ENCODE results near the gene OVCA2. TPM values are rescaled to one million over a fixed set of nuclear protein-coding genes. Genes with fewer than 3 reads are reported as not detected.

Gene OVCA2
- total RNA-seq, 4 donors from 2014 or later = 19.6 to 40.3 (median 36.5) TPM

DNA sequence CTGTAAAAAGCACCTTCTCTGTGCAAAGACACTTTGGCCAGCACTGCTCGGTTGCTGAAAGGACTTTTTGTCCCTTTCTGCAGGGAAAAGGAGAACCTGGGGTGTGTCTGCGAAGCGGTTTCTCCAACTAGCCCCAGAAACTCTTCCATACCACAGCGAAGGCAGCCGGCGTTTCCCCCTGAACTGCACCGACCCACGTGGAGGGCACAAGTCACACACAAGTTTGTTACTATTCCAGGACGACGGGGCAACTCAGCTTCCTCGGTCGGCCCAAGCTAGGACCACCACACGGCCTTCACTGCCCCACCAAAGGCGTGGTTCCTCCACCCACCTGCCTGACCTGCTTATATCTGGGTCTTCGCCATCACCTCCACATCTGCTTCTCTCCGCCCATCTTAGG lies 18.6 kb upstream of the OVCA2 start:
- H3K4me3 ChIP-seq = peak overlapping the region in 1 of 2 donors; percentile 61
- H3K36me3 ChIP-seq = no peaks in the 10 kb centered on the region
- H3K27me3 ChIP-seq = peaks cover 69% of the 10 kb centered on the region
- H3K4me1 ChIP-seq = peaks cover 0 to 35% (median 23%) of the 10 kb centered on the region in 3 donors
- TF ChIP-seq, protein P1, sequence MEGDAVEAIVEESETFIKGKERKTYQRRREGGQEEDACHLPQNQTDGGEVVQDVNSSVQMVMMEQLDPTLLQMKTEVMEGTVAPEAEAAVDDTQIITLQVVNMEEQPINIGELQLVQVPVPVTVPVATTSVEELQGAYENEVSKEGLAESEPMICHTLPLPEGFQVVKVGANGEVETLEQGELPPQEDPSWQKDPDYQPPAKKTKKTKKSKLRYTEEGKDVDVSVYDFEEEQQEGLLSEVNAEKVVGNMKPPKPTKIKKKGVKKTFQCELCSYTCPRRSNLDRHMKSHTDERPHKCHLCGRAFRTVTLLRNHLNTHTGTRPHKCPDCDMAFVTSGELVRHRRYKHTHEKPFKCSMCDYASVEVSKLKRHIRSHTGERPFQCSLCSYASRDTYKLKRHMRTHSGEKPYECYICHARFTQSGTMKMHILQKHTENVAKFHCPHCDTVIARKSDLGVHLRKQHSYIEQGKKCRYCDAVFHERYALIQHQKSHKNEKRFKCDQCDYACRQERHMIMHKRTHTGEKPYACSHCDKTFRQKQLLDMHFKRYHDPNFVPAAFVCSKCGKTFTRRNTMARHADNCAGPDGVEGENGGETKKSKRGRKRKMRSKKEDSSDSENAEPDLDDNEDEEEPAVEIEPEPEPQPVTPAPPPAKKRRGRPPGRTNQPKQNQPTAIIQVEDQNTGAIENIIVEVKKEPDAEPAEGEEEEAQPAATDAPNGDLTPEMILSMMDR (IDR thresholded peaks at IDR 0.05) = no peak
- TF ChIP-seq POLR2A (IDR thresholded peaks at IDR 0.05) = no peak
- no peak for TF ChIP-seq POLR2AphosphoS5 (IDR thresholded peaks at IDR 0.05)
- TF ChIP-seq EP300 (IDR thresholded peaks at IDR 0.05) = no peak
- ATAC-seq = peak; percentile 1
- no peak overlapping the region for H3K27ac ChIP-seq
- WGBS, 2 donors (ENCODE audit: low coverage in 1 of 2) = 63 to 72% methylated on average over 7 to 11 of the region's 16 CpGs
- no peaks in the 10 kb centered on the region for H3K9me3 ChIP-seq

DNA sequence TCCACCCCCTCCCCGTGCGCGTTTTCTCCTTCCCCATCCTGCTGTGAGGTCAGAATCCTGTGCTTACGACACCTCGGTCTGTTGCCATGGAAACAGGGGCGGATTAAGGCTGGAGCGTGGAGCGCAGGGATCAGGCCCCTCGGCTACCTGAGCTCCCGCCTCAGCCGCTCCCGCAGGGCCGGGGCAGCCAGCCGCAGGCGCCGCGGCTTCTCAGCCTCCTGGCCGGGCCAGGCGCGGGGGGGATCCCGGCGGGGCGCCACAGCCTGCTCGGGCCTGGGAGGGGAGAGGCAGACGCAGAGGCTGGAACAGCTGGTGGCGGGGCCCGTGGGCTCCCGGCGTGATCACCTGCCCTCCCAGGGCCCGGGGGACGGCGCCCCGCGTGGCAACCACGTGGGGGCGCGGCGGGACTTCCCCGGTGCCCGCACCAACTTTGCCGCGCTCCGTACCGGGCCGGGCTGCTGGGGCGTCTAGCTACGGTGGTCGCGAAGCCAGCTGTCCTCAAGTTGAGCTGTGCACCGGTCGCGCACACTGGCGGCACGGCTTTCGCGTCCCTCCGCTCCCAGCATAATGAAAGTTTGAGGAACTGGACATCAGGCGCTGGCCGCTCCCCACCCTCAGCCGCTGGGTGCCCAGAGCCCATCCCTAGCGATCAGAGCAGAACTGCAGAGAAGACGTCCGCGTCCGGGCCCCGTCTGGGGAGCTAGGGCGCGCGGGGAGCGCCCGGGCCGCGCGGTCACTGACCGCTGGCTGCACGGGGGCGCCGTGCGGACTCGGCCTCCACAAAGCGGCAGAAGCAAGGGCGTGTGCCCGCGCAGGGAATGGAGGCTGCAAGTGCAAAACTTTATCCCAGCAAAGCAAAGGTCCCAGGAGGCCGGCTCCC lies 17.9 kb upstream of the OVCA2 start:
- Histone ChIP-seq H3K36me3 (no peaks in the 10 kb centered on the region), H3K4me1 (peaks cover 0 to 35% (median 23%) of the 10 kb centered on the region in 3 donors), H3K9me3 (no peaks in the 10 kb centered on the region), H3K4me3 (peak overlapping the region; percentile 27 to 61), H3K27me3 (peaks cover 70% of the 10 kb centered on the region), H3K27ac (peak overlapping the region in 1 of 4 donors; percentile 33)
- peak; percentile 48 for ATAC-seq
- WGBS, 2 donors (ENCODE audit: low coverage in 1 of 2) = 20% methylated on average over 1 of the region's 85 CpGs; no CpG with 5 or more reads in 1 of the 2 donors
- TF ChIP-seq POLR2AphosphoS5 (IDR thresholded peaks at IDR 0.05) (no peak), EP300 (IDR thresholded peaks at IDR 0.05) (no peak)
- TF ChIP-seq, protein P1 (IDR thresholded peaks at IDR 0.05) = peak in 1 of 4 experiments; percentile 7

DNA sequence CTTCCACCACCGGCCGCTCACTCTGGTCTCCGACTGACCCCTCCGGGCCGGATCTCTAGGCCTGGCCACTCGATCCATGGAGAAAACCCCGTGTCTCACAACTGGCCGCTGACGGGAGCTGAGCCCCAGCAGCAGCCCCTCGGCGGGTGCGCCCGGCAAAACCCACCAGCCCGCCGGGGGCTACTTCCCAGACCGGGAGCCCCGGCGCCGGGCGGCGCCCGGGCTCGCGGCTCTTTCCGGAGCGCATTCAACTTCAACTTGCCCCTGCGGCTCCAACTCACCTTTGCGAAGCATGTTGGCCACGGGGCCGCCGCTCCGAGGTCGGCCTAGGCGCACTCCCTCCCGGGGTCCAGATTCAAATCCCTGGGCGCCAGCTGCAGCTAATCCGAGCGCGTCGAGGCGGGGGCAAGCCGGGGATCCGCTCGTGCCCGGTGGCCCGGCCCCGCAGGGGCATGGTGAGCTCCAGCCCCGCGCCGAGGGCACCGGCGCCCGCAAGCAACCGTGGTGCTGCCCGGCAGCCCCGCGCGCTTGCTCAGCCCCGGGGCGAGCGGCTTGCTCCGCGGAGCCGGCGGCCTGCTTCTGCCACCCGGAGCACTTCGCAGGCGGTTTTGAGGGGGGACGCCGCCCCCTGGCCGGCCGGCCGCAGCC lies 17.1 kb upstream of the OVCA2 start:
- H3K4me3 ChIP-seq = peak overlapping the region; percentile 27 to 61
- H3K4me1 ChIP-seq = peaks cover 0 to 39% (median 23%) of the 10 kb centered on the region in 3 donors
- H3K27me3 ChIP-seq = peaks cover 73% of the 10 kb centered on the region
- H3K9me3 ChIP-seq = no peaks in the 10 kb centered on the region
- no peak for ATAC-seq
- WGBS, 2 donors (ENCODE audit: low coverage in 1 of 2) = 7% methylated on average over 6 of the region's 73 CpGs; no CpG with 5 or more reads in 1 of the 2 donors
- H3K27ac ChIP-seq = peak overlapping the region in 1 of 4 donors; percentile 55
- TF ChIP-seq, protein P1 (IDR thresholded peaks at IDR 0.05) = no peak
- TF ChIP-seq EP300 (IDR thresholded peaks at IDR 0.05) = no peak
- no peaks in the 10 kb centered on the region for H3K36me3 ChIP-seq

DNA sequence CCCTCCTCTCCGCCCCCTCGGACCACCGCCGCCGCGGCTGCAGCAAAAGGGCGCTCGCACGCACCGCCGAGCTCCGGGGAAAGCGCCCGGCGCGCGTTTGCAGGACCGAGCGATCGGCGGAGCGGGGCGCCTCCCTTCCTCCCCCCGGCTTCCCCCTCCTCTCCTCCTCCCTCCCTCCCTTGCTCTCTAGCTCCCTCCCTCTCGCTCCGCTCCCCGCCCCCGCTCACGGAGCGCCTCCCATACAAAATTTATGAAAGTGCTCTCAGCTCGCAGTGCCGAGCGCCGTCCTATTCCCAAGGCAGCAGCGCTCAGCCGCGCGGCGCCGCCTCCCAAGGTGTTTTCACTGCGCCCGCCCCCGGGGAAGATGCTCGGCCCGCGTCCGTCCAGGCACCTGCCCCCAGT lies 16.6 kb upstream of the OVCA2 start, which contains the start of gene RTN4RL1:
Gene RTN4RL1 (minus strand): TSS at position 115 of the 402 bp plus-strand sequence. CDS start 469 bp downstream, outside the sequence.
- Histone ChIP-seq H3K27ac (peak within 1 kb of the TSS in 1 of 4 donors; percentile 55), H3K9me3 (no peaks in the 10 kb centered on the region), H3K27me3 (peaks cover 74% of the 10 kb centered on the region), H3K4me3 (peak within 1 kb of the TSS; percentile 27 to 61), H3K36me3 (no peaks in the 10 kb centered on the region), H3K4me1 (peaks cover 0 to 41% (median 23%) of the 10 kb centered on the region in 3 donors)
- TF ChIP-seq EP300 (IDR thresholded peaks at IDR 0.05) = no peak
- TF ChIP-seq POLR2A (IDR thresholded peaks at IDR 0.05) = no peak
- ATAC-seq = peak; percentile 45
- WGBS, 2 donors (ENCODE audit: low coverage in 1 of 2) = no CpG with 5 or more reads among the region's 47 CpGs

DNA sequence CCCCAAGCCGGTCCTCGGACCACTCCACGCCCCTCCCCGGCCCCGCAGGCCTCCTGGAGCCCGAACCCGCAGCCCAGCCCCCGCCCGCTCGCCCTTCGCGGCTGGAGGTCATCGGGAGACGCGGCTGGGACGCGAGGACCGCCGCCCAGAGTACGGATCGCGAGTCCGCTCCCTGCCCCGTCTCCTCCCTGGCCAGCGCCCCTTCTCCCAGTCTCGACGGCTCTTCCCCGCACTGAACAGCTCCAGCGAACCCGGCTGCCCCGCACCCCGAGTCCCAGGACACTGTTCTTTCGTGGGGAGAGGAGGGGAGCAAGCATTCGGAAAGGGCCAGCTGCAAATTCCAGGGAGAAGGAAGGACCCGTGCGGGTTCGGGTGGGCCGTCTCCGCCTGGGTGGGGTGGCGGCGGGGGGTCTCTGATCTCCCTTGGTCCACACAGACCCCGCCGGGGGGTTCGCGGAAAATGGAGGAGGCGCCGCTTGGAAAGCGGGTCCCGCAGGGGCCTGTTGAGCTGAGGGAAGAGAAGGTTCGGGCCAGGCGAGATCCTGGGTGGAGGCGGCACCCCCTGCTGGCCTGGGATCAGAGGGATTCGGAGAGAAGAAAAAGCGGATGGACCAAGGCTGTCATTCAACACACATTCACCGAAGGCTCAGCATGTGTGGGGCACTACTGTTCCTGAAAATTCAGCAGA lies 16.1 kb upstream of the OVCA2 start:
- Histone ChIP-seq H3K9me3 (no peaks in the 10 kb centered on the region), H3K27me3 (peaks cover 74% of the 10 kb centered on the region), H3K27ac (peak overlapping the region in 1 of 4 donors; percentile 55), H3K4me3 (peak overlapping the region; percentile 27 to 61), H3K36me3 (no peaks in the 10 kb centered on the region), H3K4me1 (peaks cover 0 to 44% (median 25%) of the 10 kb centered on the region in 3 donors)
- TF ChIP-seq, protein P1 (IDR thresholded peaks at IDR 0.05) = peak in 3 of 4 experiments; percentile 61 to 77 (median 76)
- TF ChIP-seq POLR2A (IDR thresholded peaks at IDR 0.05) (no peak), POLR2AphosphoS5 (IDR thresholded peaks at IDR 0.05) (no peak), EP300 (IDR thresholded peaks at IDR 0.05) (no peak)
- ATAC-seq = no peak
- WGBS, 2 donors (ENCODE audit: low coverage in 1 of 2) = 0% methylated on average over 1 to 16 of the region's 55 CpGs

Data from gastroesophageal sphincter (tissue), 4 donors.